ENCODE measurements around the gene MMP3. TPM values are rescaled to one million over a fixed set of nuclear protein-coding genes. Genes with fewer than 3 reads are reported as not detected.

Gene MMP3
- total RNA-seq, 2 donors from 2014 or later = not detected

DNA sequence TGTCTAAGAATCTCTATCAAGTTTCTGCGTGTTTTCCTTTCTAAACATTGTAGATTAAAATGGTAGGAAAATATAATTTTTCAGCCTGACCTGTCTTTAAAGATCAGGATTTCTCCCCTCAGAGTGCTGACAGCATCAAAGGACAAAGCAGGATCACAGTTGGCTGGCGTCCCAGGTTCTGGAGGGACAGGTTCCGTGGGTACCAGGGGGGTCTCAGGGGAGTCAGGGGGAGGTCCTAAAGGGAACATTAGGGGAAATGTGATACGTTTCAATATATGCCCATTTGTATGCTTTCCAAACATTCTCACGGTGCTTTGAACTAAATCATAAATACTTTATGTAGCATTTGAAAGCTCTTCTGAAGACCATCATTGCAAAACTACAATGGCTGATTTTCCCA is 3.4 kb downstream of the MMP3 start:
- no peak overlapping the region for H3K27ac ChIP-seq
- TF ChIP-seq, protein P1, sequence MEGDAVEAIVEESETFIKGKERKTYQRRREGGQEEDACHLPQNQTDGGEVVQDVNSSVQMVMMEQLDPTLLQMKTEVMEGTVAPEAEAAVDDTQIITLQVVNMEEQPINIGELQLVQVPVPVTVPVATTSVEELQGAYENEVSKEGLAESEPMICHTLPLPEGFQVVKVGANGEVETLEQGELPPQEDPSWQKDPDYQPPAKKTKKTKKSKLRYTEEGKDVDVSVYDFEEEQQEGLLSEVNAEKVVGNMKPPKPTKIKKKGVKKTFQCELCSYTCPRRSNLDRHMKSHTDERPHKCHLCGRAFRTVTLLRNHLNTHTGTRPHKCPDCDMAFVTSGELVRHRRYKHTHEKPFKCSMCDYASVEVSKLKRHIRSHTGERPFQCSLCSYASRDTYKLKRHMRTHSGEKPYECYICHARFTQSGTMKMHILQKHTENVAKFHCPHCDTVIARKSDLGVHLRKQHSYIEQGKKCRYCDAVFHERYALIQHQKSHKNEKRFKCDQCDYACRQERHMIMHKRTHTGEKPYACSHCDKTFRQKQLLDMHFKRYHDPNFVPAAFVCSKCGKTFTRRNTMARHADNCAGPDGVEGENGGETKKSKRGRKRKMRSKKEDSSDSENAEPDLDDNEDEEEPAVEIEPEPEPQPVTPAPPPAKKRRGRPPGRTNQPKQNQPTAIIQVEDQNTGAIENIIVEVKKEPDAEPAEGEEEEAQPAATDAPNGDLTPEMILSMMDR (IDR thresholded peaks at IDR 0.05) = no peak
- H3K4me3 ChIP-seq = no peak overlapping the region

DNA sequence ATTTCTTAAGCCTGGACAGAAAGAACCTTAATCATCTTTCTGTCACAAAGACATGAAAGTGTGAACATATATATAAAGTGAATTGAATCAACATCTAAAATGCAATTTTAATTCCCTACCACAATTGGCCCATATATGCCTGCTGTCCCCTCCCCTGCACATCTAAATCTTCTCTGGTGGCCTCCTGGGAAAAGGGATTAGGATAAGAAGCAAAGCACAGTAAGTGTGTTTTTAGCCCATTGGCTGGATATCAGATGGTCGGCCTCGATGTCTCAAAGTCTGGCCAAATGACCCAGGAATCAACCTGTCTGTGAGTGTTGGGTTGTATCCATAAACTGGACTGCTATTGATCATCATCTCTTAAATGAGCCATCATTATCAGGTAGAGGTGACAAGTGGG is 5.8 kb downstream of the MMP3 start:
- DNase-seq (ENCODE audit: low spot score) = no peak
- H3K4me1 ChIP-seq = no peaks in the 10 kb centered on the region
- no peaks in the 10 kb centered on the region for H3K9me3 ChIP-seq
- no peaks in the 10 kb centered on the region for H3K36me3 ChIP-seq
- TF ChIP-seq, protein P1 (IDR thresholded peaks at IDR 0.05) = no peak
- H3K27ac ChIP-seq = no peak overlapping the region
- H3K27me3 ChIP-seq = no peaks in the 10 kb centered on the region
- H3K4me3 ChIP-seq = no peak overlapping the region

More for the DNA sequence above, 3.4 kb downstream of the MMP3 start:
- DNase-seq (ENCODE audit: low spot score) = no peak
- Histone ChIP-seq H3K9me3 (no peaks in the 10 kb centered on the region), H3K4me1 (no peaks in the 10 kb centered on the region), H3K27me3 (no peaks in the 10 kb centered on the region), H3K36me3 (no peaks in the 10 kb centered on the region)

DNA sequence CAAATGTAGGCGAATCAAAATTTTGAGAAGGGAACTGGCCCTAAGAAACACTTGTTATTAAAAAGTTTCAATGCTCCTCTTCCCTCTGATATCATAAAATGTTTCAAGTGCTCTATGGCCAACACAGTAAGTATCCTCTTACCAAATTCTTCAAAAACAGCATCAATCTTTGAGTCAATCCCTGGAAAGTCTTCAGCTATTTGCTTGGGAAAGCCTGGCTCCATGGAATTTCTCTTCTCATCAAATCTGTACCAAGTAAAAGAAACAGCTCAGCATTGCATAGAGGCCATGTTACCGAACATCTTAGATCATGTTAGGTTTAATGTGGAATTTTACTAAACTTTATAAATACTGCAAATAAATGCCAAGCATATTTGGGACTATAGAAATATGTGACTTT is 6.3 kb downstream of the MMP3 start:
- no peaks in the 10 kb centered on the region for H3K4me1 ChIP-seq
- no peaks in the 10 kb centered on the region for H3K27me3 ChIP-seq
- TF ChIP-seq, protein P1 (IDR thresholded peaks at IDR 0.05) = no peak
- DNase-seq (ENCODE audit: low spot score) = no peak
- no peak overlapping the region for H3K27ac ChIP-seq
- H3K4me3 ChIP-seq = no peak overlapping the region
- no peaks in the 10 kb centered on the region for H3K36me3 ChIP-seq
- H3K9me3 ChIP-seq = no peaks in the 10 kb centered on the region

DNA sequence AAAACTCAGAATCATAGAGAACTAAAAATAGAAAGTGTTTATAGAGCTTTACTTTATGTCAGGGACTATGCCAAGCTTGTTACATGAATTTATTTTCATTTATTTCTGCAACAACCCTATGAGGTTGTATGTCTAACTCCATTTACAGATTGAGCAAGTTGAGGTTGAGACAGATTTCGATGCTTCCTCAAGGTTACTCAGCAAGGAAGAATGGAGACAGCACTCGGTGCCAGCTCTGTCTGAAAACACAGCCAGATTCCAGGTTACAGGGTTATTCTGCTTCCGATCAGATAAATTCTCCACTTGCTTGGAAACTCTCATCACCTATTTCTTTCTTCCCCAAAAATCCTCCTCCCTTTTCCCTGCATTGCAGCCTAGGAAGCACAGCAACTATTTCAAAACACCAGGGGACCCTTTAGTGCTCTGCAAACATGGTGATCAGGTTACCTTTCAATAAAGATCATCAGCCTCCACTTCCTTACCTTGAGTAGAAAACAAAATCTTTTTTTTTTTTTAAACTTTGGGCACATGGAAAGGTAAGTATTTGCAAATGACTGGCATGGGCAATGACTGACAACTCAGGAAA is 7.0 kb downstream of the MMP3 start:
- Histone ChIP-seq H3K27ac (no peak overlapping the region), H3K36me3 (no peaks in the 10 kb centered on the region), H3K9me3 (no peaks in the 10 kb centered on the region), H3K4me1 (no peaks in the 10 kb centered on the region), H3K27me3 (no peaks in the 10 kb centered on the region), H3K4me3 (no peak overlapping the region)
- TF ChIP-seq, protein P1 (IDR thresholded peaks at IDR 0.05) = no peak
- DNase-seq (ENCODE audit: low spot score) = no peak

DNA sequence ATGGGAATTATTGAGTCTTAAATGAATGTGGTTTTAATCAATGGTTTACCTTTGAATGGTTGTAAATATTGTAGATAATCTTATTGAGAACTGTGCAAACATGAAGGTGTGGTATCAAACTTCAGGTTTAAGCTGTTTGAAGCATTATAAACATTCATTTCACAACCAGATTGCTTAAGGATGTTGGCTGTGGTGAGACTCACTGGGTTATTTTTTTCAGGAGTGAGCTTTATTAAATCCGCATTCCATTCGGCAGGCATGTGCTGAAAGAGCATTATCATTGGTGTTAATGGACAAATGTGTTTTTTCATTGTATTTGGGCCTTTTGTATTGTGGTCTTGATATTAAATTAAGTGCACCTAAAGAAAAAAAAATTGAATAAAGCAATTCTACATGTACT is 9.7 kb downstream of the MMP3 start:
- TF ChIP-seq, protein P1 (IDR thresholded peaks at IDR 0.05) = no peak
- Histone ChIP-seq H3K4me1 (no peaks in the 10 kb centered on the region), H3K36me3 (no peaks in the 10 kb centered on the region), H3K27ac (no peak overlapping the region), H3K27me3 (no peaks in the 10 kb centered on the region), H3K4me3 (no peak overlapping the region), H3K9me3 (no peaks in the 10 kb centered on the region)
- no peak for DNase-seq (ENCODE audit: low spot score)

DNA sequence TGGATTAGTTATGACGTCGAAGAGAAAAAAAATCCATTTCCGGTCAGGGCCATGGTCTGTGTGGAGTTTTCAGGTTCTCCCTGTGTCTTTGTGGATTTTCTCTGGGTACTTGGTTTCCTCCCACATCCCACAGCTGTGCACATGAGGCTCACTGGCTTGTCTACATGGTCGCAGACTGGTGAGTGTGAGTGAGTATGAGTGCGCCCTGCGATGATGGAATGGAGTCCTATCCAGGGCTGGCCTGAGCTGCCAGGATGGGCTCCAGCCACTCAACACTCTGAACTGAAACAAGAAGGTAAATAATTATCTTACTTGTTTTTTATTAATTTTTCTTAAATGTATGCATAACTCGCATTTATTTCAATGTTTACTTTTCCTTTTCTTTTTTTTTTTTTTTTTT is 10.8 kb downstream of the MMP3 start:
- Histone ChIP-seq H3K4me3 (no peak overlapping the region), H3K27me3 (no peaks in the 10 kb centered on the region), H3K36me3 (no peaks in the 10 kb centered on the region), H3K9me3 (no peaks in the 10 kb centered on the region), H3K4me1 (no peaks in the 10 kb centered on the region), H3K27ac (no peak overlapping the region)
- TF ChIP-seq, protein P1 (IDR thresholded peaks at IDR 0.05) = no peak
- no peak for DNase-seq (ENCODE audit: low spot score)

Measured in right atrium auricular region (tissue), 2 donors.